Activated CD4-positive, alpha-beta T cell treated with anti-CD3 and anti-CD28 coated beads, Interleukin-2, amount 10 ng/mL, durations not matched to agents 7 days and 5 days (primary cell): ENCODE data around the gene SLC34A3. TPM values are rescaled to one million over a fixed set of nuclear protein-coding genes. Genes with fewer than 3 reads are reported as not detected.
"Not testable (repeated sequence)": the region's sequence is repeated elsewhere in the genome, so short reads cannot be mapped to it uniquely, and the experiment has no call there.

ENCODE experiments used
- CTCF ChIA-PET: fragments of 350-600 bp; sonication (Branson Sonifier 250); formaldehyde crosslinking; loops from one replicate; lab custom pipeline; 2021; ENCODE audit warnings: antibody characterized with exemption; lab: Charles Lee
- POLR2A ChIA-PET: fragments of 350-600 bp; sonication (Branson Sonifier 250); formaldehyde crosslinking; loops from one replicate; lab custom pipeline; 2021; ENCODE audit warnings: antibody characterized with exemption; lab: Charles Lee
- DNase-seq: peaks from one replicate; pipeline ENCODE4 v3.0.0-alpha.2; 2020
- H3K27ac Mint-ChIP-seq: one replicate; pipeline ENCODE4 v1.8.0; 2021; ENCODE audit warnings: mild to moderate bottlenecking, moderate library complexity, mixed read lengths
- H3K27me3 Mint-ChIP-seq: one replicate; pipeline ENCODE4 v1.8.0; 2021; ENCODE audit warnings: mixed read lengths
- H3K36me3 Mint-ChIP-seq: one replicate; pipeline ENCODE4 v1.8.0; 2021; ENCODE audit warnings: low read depth, mixed read lengths
- H3K4me1 Mint-ChIP-seq: one replicate; pipeline ENCODE4 v1.8.0; 2021; ENCODE audit warnings: mixed read lengths
- H3K4me3 Mint-ChIP-seq: one replicate; pipeline ENCODE4 v1.8.0; 2021; ENCODE audit warnings: mild to moderate bottlenecking, moderate library complexity, mixed read lengths
- H3K9me3 Mint-ChIP-seq: one replicate; pipeline ENCODE4 v1.8.0; 2021; ENCODE audit warnings: mixed read lengths
- total RNA-seq, 2 experiments: library from RNA; stranded (reverse); gene quantifications; one replicate each; pipeline ENCODE4 v1.2.3, GENCODE V29; 2021

Gene SLC34A3
- total RNA-seq, 2 experiments from 2014 or later = not detected

DNA sequence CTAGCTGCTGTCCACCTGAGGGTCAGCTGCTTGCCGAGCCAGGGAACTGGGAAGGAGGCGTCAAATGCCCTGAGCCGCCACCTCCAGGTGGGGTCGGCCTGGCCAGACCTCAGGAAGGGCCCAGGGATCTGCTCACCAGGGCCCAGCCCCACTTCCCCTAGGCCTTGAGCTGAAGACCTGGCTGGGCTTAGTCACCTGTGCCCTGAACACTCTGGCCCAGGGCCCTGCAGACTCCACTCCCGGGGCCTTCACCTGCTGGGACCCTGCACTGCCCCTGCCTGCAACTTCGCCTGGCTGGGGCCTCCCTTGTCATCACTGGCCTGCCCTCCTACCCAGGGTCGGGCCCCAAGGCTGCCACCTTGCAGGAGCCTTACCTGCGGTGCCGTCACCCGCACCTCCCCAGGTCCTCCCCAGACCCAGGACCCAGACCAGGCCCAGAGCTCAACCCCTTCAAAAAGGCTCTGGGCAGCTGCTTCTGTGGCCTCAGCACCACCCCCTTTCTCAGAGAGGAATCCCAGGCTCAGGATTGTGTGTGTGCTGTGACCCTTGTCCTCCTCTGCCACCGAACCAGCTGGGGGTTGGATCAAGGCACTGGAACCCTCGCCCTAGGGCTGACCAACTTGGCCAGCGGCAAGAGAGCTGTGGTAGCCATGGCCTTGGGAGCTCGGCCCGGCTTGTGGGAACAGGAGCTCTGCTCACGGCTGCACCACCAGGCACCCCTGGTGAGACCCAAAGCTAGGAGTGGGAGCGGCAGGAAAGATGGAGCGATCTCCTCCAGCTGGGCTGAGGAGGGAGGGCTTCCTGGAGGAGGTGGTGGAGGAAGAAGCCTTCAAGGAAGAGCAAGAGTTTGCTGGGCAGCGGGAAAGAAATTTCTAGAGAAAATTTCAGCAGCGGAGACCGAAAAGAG is 23.3 kb downstream of the SLC34A3 start:
- POLR2A ChIA-PET = interaction anchor here (1.0 to 1.4 kb wide), 3 partner anchors 12 to 13 kb away, joined by 4 to 6 read pairs (median 5); partner anchors contain the start of gene TUBB4B
- CTCF ChIA-PET = interaction anchor here (0.9 to 2.7 kb wide), 8 partner anchors 10 to 183 kb away, joined by 3 to 20 read pairs (median 4); partner anchors contain the start of genes NRARP, SAPCD2 and TUBB4B
- no peaks in the 10 kb centered on the region for H3K27me3 Mint-ChIP-seq
- H3K27ac Mint-ChIP-seq = peak overlapping the region; percentile 81
- H3K4me3 Mint-ChIP-seq = peak overlapping the region; percentile 81
- H3K9me3 Mint-ChIP-seq = no peaks in the 10 kb centered on the region
- peaks cover 10% of the 10 kb centered on the region for H3K36me3 Mint-ChIP-seq
- H3K4me1 Mint-ChIP-seq = peaks cover 18% of the 10 kb centered on the region
- no peak for DNase-seq

DNA sequence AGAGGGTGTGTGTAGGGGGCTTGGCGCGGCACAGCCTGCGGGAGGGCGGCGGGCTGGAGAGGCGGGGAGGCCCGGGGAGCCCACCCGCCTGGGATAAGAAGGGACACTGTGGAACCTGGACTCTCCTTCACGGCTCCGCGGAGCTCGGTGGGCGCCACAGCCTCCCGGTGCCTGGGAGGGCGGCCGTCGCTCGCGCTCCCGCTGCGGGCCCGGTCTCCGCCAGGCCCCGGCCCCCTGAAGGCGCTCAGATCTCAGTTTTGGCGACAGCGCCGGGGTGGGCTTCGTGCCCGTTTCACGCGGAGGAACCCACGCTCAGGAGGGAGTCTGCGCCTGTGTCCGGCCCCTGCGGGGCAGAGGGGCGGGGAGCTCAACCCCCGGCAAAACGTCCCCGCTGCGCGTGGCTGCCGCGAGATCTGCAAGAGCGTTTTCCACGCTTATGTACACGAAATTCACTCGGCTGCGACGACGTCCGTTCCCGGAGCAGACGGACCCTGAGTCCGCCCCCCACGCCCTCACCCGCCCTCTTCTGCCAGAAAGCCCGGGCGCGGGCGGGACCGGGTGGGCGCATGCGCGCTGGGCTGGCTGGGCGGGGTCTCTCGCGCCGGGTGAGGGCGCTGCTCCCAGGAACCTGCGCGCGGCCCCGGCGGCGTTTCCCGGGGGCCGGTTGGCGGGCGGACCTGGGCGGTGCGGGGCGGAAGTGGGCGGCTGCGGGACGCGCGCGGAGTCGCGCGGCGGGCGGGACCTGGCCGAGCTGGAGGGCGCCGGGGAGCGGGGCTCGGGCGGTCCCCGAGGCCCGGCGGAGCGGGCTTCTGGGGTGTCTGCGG is 24.1 kb downstream of the SLC34A3 start, which contains the start of gene NELFB:
NELFB (plus strand) TSS at position 704 of the 824 bp plus-strand sequence.
- Mint-ChIP-seq H3K9me3 (no peaks in the 10 kb centered on the region), H3K36me3 (peaks cover 10% of the 10 kb centered on the region), H3K27ac (peak within 1 kb of the TSS; percentile 87), H3K4me1 (peaks cover 18% of the 10 kb centered on the region), H3K4me3 (peak within 1 kb of the TSS; percentile 90), H3K27me3 (no peaks in the 10 kb centered on the region)
- POLR2A ChIA-PET = interaction anchor here (1.0 to 1.4 kb wide), 2 partner anchors 13 to 14 kb away, joined by 4 to 6 read pairs; partner anchors contain the start of gene TUBB4B
- CTCF ChIA-PET = interaction anchor here (0.8 to 2.7 kb wide), 9 partner anchors 11 to 184 kb away, joined by 3 to 20 read pairs (median 4); partner anchors contain the start of genes NRARP, SAPCD2 and TUBB4B
- peak; percentile 93 for DNase-seq

DNA sequence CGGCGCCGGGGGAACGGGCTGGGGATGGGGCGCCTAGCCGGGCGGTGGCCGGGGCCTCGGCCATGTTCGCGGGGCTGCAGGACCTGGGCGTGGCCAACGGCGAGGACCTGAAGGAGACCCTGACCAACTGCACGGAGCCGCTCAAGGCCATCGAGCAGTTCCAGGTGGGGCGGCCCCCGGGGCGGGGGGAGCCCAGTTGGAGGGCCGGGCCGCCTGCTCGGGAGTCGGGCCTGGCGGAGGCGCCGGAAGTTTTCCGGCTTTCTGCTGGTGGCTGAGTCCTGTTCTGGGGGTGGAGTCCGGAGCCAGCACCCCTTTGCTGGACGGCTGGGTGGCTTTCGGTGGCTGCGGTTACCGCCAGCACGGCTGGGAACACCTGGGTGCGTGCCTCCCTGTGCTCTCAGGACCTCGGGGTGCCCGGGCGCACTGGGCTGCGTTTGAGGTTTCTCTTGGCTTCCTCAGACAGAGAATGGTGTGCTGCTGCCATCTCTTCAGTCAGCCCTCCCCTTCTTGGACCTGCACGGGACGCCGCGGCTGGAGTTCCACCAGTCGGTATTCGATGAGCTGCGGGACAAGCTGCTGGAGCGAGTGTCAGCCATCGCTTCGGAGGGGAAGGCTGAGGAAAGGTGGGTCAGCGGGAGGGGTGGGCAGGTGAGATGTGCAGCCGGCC is 24.9 kb downstream of the SLC34A3 start:
- peaks cover 10% of the 10 kb centered on the region for H3K36me3 Mint-ChIP-seq
- peak; percentile 48 for DNase-seq
- no peaks in the 10 kb centered on the region for H3K9me3 Mint-ChIP-seq
- H3K27ac Mint-ChIP-seq = peak overlapping the region; percentile 87
- no peaks in the 10 kb centered on the region for H3K27me3 Mint-ChIP-seq
- POLR2A ChIA-PET = interaction anchor here (0.9 to 1.4 kb wide), 3 partner anchors 13 to 15 kb away, joined by 3 to 6 read pairs (median 4); partner anchors contain the start of gene TUBB4B
- peak overlapping the region; percentile 90 for H3K4me3 Mint-ChIP-seq
- H3K4me1 Mint-ChIP-seq = peaks cover 18% of the 10 kb centered on the region
- CTCF ChIA-PET = interaction anchor here (0.8 to 2.7 kb wide), 13 partner anchors 9 to 214 kb away, joined by 3 to 20 read pairs (median 4); partner anchors contain the start of genes NRARP and TUBB4B

DNA sequence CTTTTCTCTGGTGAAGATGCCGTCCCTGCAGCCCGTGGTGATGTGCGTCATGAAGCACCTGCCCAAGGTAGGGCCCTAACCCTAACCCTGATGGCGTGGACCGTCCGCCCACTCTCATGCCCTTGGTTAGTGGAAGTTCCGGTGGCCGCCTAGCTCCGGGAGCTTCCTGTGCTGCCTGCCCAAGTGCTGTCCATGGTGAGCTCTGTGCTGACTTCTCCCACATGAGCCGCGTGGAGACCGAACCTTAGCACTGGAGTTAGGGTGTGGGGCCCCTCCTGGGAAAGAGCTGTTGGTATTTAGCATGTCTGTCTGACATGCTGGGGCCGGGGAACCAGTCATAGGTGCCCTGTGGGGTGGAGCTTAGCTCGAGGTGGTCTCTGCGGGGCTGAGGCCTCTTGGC is 25.7 kb downstream of the SLC34A3 start:
- H3K4me3 Mint-ChIP-seq = peak overlapping the region; percentile 90

DNA sequence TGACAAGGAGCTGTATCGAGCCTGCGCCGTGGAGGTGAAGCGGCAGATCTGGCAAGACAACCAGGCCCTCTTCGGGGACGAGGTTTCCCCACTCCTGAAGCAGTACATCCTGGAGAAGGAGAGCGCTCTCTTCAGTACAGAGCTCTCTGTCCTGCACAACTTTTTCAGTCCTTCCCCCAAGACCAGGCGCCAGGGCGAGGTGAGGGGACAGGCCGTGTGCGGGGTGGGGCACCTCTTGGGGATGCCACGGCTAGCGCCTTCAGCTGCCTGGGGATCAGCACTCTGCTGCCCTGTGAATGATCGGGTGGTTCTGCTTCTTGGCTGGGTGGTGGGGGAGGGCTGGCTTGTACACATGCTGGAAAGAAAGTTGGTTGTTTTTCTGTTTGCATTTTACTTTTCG is 26.2 kb downstream of the SLC34A3 start:
- Mint-ChIP-seq H3K4me3 (peak overlapping the region; percentile 90), H3K9me3 (no peaks in the 10 kb centered on the region)
- POLR2A ChIA-PET = interaction anchor here (0.9 kb wide), 1 partner anchor 16 kb away, joined by 3 read pairs; the partner anchor contains the start of gene TUBB4B

More for the DNA sequence above, 25.7 kb downstream of the SLC34A3 start:
- H3K9me3 Mint-ChIP-seq = no peaks in the 10 kb centered on the region
- peaks cover 10% of the 10 kb centered on the region for H3K36me3 Mint-ChIP-seq
- ChIA-PET CTCF (interaction anchor here (0.8 to 2.0 kb wide), 8 partner anchors 8 to 213 kb away, joined by 3 to 5 read pairs (median 4); partner anchors contain the start of gene MAN1B1), POLR2A (interaction anchor here (0.9 kb wide), 1 partner anchor 15 kb away, joined by 3 read pairs; the partner anchor contains the start of gene TUBB4B)
- H3K27me3 Mint-ChIP-seq = no peaks in the 10 kb centered on the region
- no peak overlapping the region for H3K27ac Mint-ChIP-seq
- H3K4me1 Mint-ChIP-seq = peaks cover 18% of the 10 kb centered on the region
- no peak for DNase-seq

DNA sequence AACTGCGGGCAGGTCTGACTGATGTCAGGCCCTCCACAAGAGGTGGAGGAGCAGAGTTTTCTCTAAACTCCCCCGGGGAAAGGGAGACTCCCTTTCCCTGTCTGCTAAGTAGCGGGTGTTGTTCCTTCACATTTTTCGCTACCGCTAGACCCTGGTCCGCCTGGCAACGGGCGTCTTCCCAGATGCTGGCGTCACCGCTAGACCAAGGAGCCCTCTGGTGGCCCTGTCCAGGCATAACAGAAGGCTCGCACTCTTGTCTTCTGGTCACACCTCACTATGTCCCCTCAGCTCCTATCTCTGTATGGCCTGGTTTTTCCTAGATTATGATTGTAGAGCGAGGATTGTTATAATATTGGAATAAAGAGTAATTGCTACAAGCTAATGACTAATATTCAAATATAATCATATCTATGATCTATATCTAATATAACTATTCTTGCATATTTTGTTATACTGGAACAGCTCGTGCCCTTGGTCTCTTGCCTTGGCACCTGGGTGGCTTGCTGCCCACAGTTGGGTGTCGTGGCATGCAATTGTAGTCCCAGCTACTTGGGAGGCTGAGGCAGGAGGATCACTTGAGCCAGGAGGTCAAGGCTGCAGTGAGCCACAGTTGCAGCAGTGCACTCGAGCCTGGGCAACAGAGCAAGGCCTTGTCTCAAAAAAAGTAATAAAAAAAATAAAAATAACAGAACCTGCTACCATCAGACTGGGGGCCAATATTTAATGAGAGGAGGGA is 31.6 kb downstream of the SLC34A3 start:
- DNase-seq, H3K27me3 Mint-ChIP-seq, H3K4me3 Mint-ChIP-seq, CTCF ChIA-PET, H3K9me3 Mint-ChIP-seq, POLR2A ChIA-PET, H3K4me1 Mint-ChIP-seq, H3K27ac Mint-ChIP-seq: not testable (repeated sequence)
- H3K36me3 Mint-ChIP-seq = peaks cover 16% of the 10 kb centered on the region

More for the DNA sequence above, 26.2 kb downstream of the SLC34A3 start:
- CTCF ChIA-PET = interaction anchor here (0.8 to 1.5 kb wide), 6 partner anchors 8 to 170 kb away, joined by 3 to 5 read pairs (median 4); partner anchors contain the start of gene MAN1B1
- Mint-ChIP-seq H3K27me3 (no peaks in the 10 kb centered on the region), H3K4me1 (peaks cover 20% of the 10 kb centered on the region), H3K36me3 (peaks cover 14% of the 10 kb centered on the region), H3K27ac (no peak overlapping the region)
- no peak for DNase-seq

DNA sequence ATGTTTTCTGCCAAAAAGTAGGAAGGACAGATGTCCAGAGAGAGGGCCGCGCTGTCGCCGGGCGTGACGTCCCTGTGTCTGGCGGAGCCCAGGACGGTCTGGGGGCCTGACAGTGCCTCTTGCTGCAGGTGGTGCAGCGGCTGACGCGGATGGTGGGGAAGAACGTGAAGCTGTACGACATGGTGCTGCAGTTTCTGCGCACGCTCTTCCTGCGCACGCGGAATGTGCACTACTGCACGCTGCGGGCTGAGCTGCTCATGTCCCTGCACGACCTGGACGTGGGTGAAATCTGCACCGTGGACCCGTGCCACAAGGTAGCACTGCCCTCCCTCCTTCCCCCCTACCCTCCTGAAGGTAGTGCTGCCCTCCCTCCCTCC is 32.2 kb downstream of the SLC34A3 start:
- H3K27ac Mint-ChIP-seq = no peak overlapping the region

DNA sequence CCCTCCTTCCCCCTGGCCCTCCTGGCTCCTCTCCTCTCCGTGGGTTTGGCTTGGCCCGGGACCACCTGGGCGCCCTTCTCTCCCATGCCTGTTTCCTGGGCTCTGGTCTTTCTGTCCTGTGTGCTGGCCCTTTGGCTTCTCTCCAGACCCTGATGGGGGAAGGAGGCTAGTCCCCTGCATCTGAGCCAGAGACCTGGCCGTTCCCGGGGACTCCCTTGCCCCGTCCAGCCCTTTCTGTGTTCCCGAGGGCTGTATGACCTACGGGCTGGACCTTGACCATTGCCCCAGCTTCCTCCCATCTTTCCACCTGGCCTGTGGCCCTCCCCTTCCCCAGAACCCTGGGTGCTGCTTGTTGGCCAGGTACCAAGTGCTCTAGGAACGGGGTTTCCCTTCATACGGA is 32.8 kb downstream of the SLC34A3 start:
- H3K27ac Mint-ChIP-seq = no peak overlapping the region
- no peak overlapping the region for H3K4me3 Mint-ChIP-seq
- no peaks in the 10 kb centered on the region for H3K27me3 Mint-ChIP-seq
- CTCF ChIA-PET = no interaction called here
- peaks cover 20% of the 10 kb centered on the region for H3K36me3 Mint-ChIP-seq
- DNase-seq = no peak
- H3K9me3 Mint-ChIP-seq = no peaks in the 10 kb centered on the region
- POLR2A ChIA-PET = interaction anchor here (0.7 kb wide), 1 partner anchor 21 kb away, joined by 3 read pairs; no protein-coding TSS in a partner anchor
- peaks cover 9% of the 10 kb centered on the region for H3K4me1 Mint-ChIP-seq

More for the DNA sequence above, 32.2 kb downstream of the SLC34A3 start:
- DNase-seq = no peak
- H3K4me1 Mint-ChIP-seq = peaks cover 8% of the 10 kb centered on the region
- ChIA-PET POLR2A (no interaction called here), CTCF (no interaction called here)
- H3K27me3 Mint-ChIP-seq = no peaks in the 10 kb centered on the region
- no peaks in the 10 kb centered on the region for H3K9me3 Mint-ChIP-seq
- H3K36me3 Mint-ChIP-seq = peaks cover 18% of the 10 kb centered on the region
- no peak overlapping the region for H3K4me3 Mint-ChIP-seq

DNA sequence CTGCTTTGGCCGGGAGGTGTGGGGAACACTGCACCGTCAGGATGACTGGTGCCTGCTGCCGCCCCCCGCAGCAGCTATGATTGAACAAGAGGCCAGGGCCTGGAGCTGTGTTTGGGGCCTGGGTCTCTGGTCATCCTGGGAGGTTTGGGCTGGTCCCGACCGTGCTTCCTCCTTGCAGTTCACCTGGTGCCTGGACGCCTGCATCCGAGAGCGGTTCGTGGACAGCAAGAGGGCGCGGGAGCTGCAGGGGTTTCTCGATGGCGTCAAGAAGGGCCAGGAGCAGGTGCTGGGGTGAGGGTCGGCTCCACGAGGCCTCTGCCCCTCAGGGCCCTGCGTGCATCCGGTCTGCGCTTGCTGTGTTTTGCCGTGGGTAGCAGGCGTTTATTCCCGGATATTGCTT is 33.4 kb downstream of the SLC34A3 start:
- Mint-ChIP-seq H3K4me3 (no peak overlapping the region), H3K27me3 (no peaks in the 10 kb centered on the region), H3K9me3 (no peaks in the 10 kb centered on the region), H3K36me3 (peaks cover 25% of the 10 kb centered on the region), H3K4me1 (peaks cover 9% of the 10 kb centered on the region), H3K27ac (no peak overlapping the region)
- ChIA-PET POLR2A (interaction anchor here (0.7 kb wide), 1 partner anchor 21 kb away, joined by 3 read pairs; no protein-coding TSS in a partner anchor), CTCF (interaction anchor here (1.2 kb wide), 1 partner anchor 8 kb away, joined by 3 read pairs; no protein-coding TSS in a partner anchor)
- DNase-seq = no peak

DNA sequence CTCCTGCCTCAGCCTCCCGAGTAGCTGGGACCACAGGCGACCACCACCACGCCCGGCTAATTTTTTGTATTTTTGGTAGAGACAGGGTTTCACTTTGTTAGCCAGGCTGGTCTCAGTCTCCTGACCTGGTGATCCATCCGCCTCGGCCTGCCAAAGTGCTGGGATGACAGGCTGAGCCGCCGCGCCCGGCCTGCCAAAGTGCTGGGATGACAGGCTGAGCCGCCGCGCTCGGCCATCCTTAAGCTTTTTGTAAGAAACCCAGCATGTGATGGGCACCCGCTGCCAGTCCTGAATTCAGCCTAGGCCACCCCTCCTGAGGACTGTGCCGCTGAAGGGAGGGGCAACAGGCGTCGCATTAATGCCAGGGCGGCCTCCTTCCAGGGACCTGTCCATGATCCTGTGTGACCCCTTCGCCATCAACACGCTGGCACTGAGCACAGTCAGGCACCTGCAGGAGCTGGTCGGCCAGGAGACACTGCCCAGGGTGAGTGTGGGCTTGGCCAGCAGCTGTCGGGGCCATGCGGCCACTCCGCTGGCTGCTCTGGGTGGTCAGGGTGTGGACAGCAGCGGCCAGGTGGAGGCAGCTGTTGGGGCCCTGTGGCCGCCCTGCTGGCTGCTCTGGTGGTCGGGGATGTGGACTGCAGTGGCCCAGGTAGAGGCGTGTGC is 34.9 kb downstream of the SLC34A3 start:
- CTCF ChIA-PET = interaction anchor here (0.9 to 1.5 kb wide), 4 partner anchors 9 to 325 kb away, joined by 3 to 4 read pairs (median 4); partner anchors contain the start of genes NELFB and ZMYND19

More for the DNA sequence above, 34.9 kb downstream of the SLC34A3 start:
- no peak overlapping the region for H3K4me3 Mint-ChIP-seq
- POLR2A ChIA-PET = no interaction called here
- DNase-seq = no peak
- no peak overlapping the region for H3K27ac Mint-ChIP-seq
- H3K27me3 Mint-ChIP-seq = no peaks in the 10 kb centered on the region
- peaks cover 33% of the 10 kb centered on the region for H3K36me3 Mint-ChIP-seq
- peaks cover 13% of the 10 kb centered on the region for H3K4me1 Mint-ChIP-seq
- H3K9me3 Mint-ChIP-seq = no peaks in the 10 kb centered on the region
